Transverse colon (tissue), 4 donors: ENCODE results near the gene TTYH1. TPM values are rescaled to one million over a fixed set of nuclear protein-coding genes. Genes with fewer than 3 reads are reported as not detected.
A peak's percentile ranks its signal among the peaks of the same experiment; 100 is the strongest.

Experiments used
- DNase-seq: peaks from one replicate; pipeline ENCODE4 v3.0.0-alpha.2; 2019
- H3K27ac ChIP-seq, 4 donors: fragments of 200-600 bp; sonication (generic); 2 replicates each; pipeline ENCODE4 v1.5.1; 2016 to 2018; ENCODE audit warnings: inconsistent platforms in 4 of 4
- H3K27me3 ChIP-seq: fragments of 200-600 bp; sonication (generic); 2 replicates; pipeline ENCODE4 v1.5.1; 2017; ENCODE audit warnings: inconsistent platforms
- H3K36me3 ChIP-seq, 4 donors: fragments of 200-600 bp; sonication (generic); 2 replicates each; pipeline ENCODE4 v1.5.1; 2017 to 2019; ENCODE audit warnings: inconsistent platforms in 4 of 4
- H3K4me1 ChIP-seq, 4 donors: fragments of 200-600 bp; sonication (generic); 2 replicates each; pipeline ENCODE4 v1.5.1; 2017 to 2020; ENCODE audit warnings: inconsistent platforms in 4 of 4
- H3K4me3 ChIP-seq, 4 donors: fragments of 200-600 bp; sonication (generic); 1 replicate in 1 of 4; 2 replicates in 3 of 4; pipeline versions ENCODE4 v1.5.1 to v1.6.1; 2017 to 2019; ENCODE audit warnings: inconsistent platforms in 4 of 4
- H3K9me3 ChIP-seq, 2 donors: fragments of 200-600 bp; sonication (generic); 2 replicates each; pipeline ENCODE4 v1.5.1; 2017 to 2019; ENCODE audit warnings: inconsistent platforms in 2 of 2
- CTCF ChIP-seq, 5 experiments: fragments of 200-600 bp in 3 of 5; fragments of 450-650 bp in 2 of 5; sonication (generic) in 3 of 5; IDR thresholded peaks; 1 replicate in 2 of 5; 2 replicates in 3 of 5; pipeline ENCODE4 v1.5.1; 2016 to 2017; ENCODE audit warnings: antibody characterized with exemption in 5 of 5, inconsistent platforms in 3 of 5, mild to moderate bottlenecking in 2 of 5, moderate library complexity in 1 of 5
- EP300 ChIP-seq: sonication (generic); formaldehyde crosslinking; IDR thresholded peaks from one replicate; pipeline ENCODE4 v1.6.1; 2017; ENCODE audit warnings: antibody characterized with exemption, low read depth
- POLR2A ChIP-seq: fragments of 450-650 bp; IDR thresholded peaks from one replicate; pipeline ENCODE4 v1.6.1; 2016; ENCODE audit warnings: antibody characterized with exemption, mild to moderate bottlenecking, moderate library complexity
- POLR2AphosphoS5 ChIP-seq, 3 donors: sonication (generic); formaldehyde crosslinking; IDR thresholded peaks; one replicate each; pipeline ENCODE4 v1.6.1; 2016; ENCODE audit warnings: antibody characterized with exemption in 3 of 3
- WGBS, 2 donors: methylation state at CpG; one replicate each; pipeline ENCODE4 v1.1.5; 2018; ENCODE audit warnings: low coverage in 1 of 2; 5-methylcytosine and 5-hydroxymethylcytosine counted together
- in situ Hi-C, 4 donors: fragments of 200-750 bp; cut with MboI; loops; one replicate each; pipeline versions ENCODE4 v1.15.0 to v1.15.1; 2017; ENCODE audit warnings: low sequenced_read_pairs in 3 of 4, low pct_ligation_motif_present in 1 of 4, low pct_unique_long_range_greater_than_20kb in 1 of 4
- intact Hi-C: fragments of 100-400 bp; cut with DNase I; formaldehyde crosslinking; loops from one replicate; pipeline ENCODE4 v1.15.1; 2023; ENCODE audit warnings: low total_unique reads
- total RNA-seq, 4 donors: library from RNA; depleted of rRNA; stranded (reverse); fragments of >200 nt; gene quantifications; one replicate each; pipeline ENCODE4 v1.1.0, GENCODE V29; 2016

Gene TTYH1
- total RNA-seq, 4 donors from 2014 or later, result 1.1 to 7.5 (median 3.0) TPM

GRCh38 chr19:54411033-54411432, 4.2 kb upstream of the TTYH1 start:
- TF ChIP-seq CTCF (IDR thresholded peaks at IDR 0.05) (no peak), POLR2AphosphoS5 (IDR thresholded peaks at IDR 0.05) (no peak), POLR2A (no peak), EP300 (no peak)
- H3K4me1 ChIP-seq, result no peaks in the 10 kb centered on the region
- intact Hi-C loops (no loop called here), in situ Hi-C loops (no loop called here)
- H3K36me3 ChIP-seq, result no peaks in the 10 kb centered on the region
- H3K27me3 ChIP-seq, result peaks cover 28% of the 10 kb centered on the region
- no peak overlapping the region for H3K4me3 ChIP-seq
- H3K9me3 ChIP-seq, result no peaks in the 10 kb centered on the region
- no peak overlapping the region for H3K27ac ChIP-seq
- no peak for DNase-seq

GRCh38 chr19:54412877-54413276, 2.4 kb upstream of the TTYH1 start:
- DNase-seq, result no peak
- Histone ChIP-seq H3K36me3 (no peaks in the 10 kb centered on the region), H3K9me3 (no peaks in the 10 kb centered on the region), H3K27me3 (peaks cover 40% of the 10 kb centered on the region), H3K27ac (no peak overlapping the region), H3K4me1 (no peaks in the 10 kb centered on the region), H3K4me3 (no peak overlapping the region)
- TF ChIP-seq POLR2A, result no peak
- no peak for TF ChIP-seq POLR2AphosphoS5 (IDR thresholded peaks at IDR 0.05)
- TF ChIP-seq EP300, result no peak
- intact Hi-C loops, result no loop called here
- in situ Hi-C loops, result no loop called here
- 65% methylated on average over 4 of the region's 4 CpGs; no CpG with 5 or more reads in 1 of the 2 donors for WGBS, 2 donors

- 84 to 97% methylated on average over 3 to 4 of the region's 4 CpGs for WGBS, 2 donors
- in situ Hi-C loops, result no loop called here
- TF ChIP-seq POLR2A, result no peak
- TF ChIP-seq EP300, result no peak
- no peak for TF ChIP-seq POLR2AphosphoS5 (IDR thresholded peaks at IDR 0.05)
- Histone ChIP-seq H3K4me1 (no peaks in the 10 kb centered on the region), H3K27ac (no peak overlapping the region), H3K4me3 (no peak overlapping the region), H3K36me3 (no peaks in the 10 kb centered on the region), H3K27me3 (peaks cover 53% of the 10 kb centered on the region), H3K9me3 (no peaks in the 10 kb centered on the region)
- DNase-seq, result no peak
- intact Hi-C loops, result no loop called here
These were observed 1.1 kb upstream of the TTYH1 start for GRCh38 chr19:54414156-54414555.

GRCh38 chr19:54415901-54416673, 823 bp downstream of the TTYH1 start:
- H3K36me3 ChIP-seq, result no peaks in the 10 kb centered on the region
- H3K4me3 ChIP-seq, result peak overlapping the region in 1 of 4 donors; percentile 12
- no peak for DNase-seq
- H3K9me3 ChIP-seq, result no peaks in the 10 kb centered on the region
- H3K4me1 ChIP-seq, result peaks cover 0 to 5% (median 0%) of the 10 kb centered on the region in 4 donors
- H3K27me3 ChIP-seq, result peaks cover 73% of the 10 kb centered on the region
- WGBS, 2 donors, result 10% methylated on average over 28 of the region's 28 CpGs; no CpG with 5 or more reads in 1 of the 2 donors
- H3K27ac ChIP-seq, result no peak overlapping the region
- in situ Hi-C loops (no loop called here), intact Hi-C loops (no loop called here)
- TF ChIP-seq POLR2AphosphoS5 (IDR thresholded peaks at IDR 0.05) (no peak), EP300 (no peak), CTCF (IDR thresholded peaks at IDR 0.05) (no peak), POLR2A (no peak)

GRCh38 chr19:54416695-54417491, 1.6 kb downstream of the TTYH1 start:
- Histone ChIP-seq H3K27me3 (peaks cover 74% of the 10 kb centered on the region), H3K36me3 (no peaks in the 10 kb centered on the region), H3K4me1 (peaks cover 0 to 5% (median 0%) of the 10 kb centered on the region in 4 donors), H3K27ac (no peak overlapping the region), H3K9me3 (no peaks in the 10 kb centered on the region), H3K4me3 (no peak overlapping the region)
- no peak for DNase-seq
- intact Hi-C loops, result no loop called here
- in situ Hi-C loops, result no loop called here
- no peak for TF ChIP-seq CTCF (IDR thresholded peaks at IDR 0.05)
- no peak for TF ChIP-seq EP300
- no peak for TF ChIP-seq POLR2AphosphoS5 (IDR thresholded peaks at IDR 0.05)
- no peak for TF ChIP-seq POLR2A
- 68 to 82% methylated on average over 4 to 20 of the region's 44 CpGs for WGBS, 2 donors
